Measurements from ENCODE around the gene KCNJ9.
"Not testable (repeated sequence)": the region's sequence is repeated elsewhere in the genome, so short reads cannot be mapped to it uniquely, and the experiment has no call there.

The KCNJ9 gene

GRCh38 chr1:160047111-160047991 lies 34.0 kb upstream of the KCNJ9 start:
- H3K4me3 ChIP-seq (ENCODE audit: low read depth, low read length), result no peak overlapping the region
- no peak for DNase-seq (ENCODE audit: low read depth)
- no peak for TF ChIP-seq MAX (IDR thresholded peaks at IDR 0.05; ENCODE audit: low read depth, low read length)
- TF ChIP-seq MYC (IDR thresholded peaks at IDR 0.05; ENCODE audit: low read depth, low read length), result no peak
- no peak for TF ChIP-seq POLR2A (IDR thresholded peaks at IDR 0.05; ENCODE audit: extremely low read depth, insufficient read length)

- TF ChIP-seq MYC (IDR thresholded peaks at IDR 0.05; ENCODE audit: low read depth, low read length), result no peak
- no peak for TF ChIP-seq CTCF (IDR thresholded peaks at IDR 0.05; ENCODE audit: low read depth, low read length)
- TF ChIP-seq POLR2A (IDR thresholded peaks at IDR 0.05; ENCODE audit: extremely low read depth, insufficient read length), result no peak
- no peak for TF ChIP-seq MAX (IDR thresholded peaks at IDR 0.05; ENCODE audit: low read depth, low read length)
- no peak overlapping the region for H3K4me3 ChIP-seq (ENCODE audit: low read depth, low read length)
These were observed 33.0 kb upstream of the KCNJ9 start for GRCh38 chr1:160048335-160048734.

GRCh38 chr1:160049101-160049500 lies 32.2 kb upstream of the KCNJ9 start:
- H3K4me3 ChIP-seq (ENCODE audit: low read depth, low read length), result no peak overlapping the region
- TF ChIP-seq MAX (IDR thresholded peaks at IDR 0.05; ENCODE audit: low read depth, low read length) (no peak), MYC (IDR thresholded peaks at IDR 0.05; ENCODE audit: low read depth, low read length) (no peak), POLR2A (IDR thresholded peaks at IDR 0.05; ENCODE audit: extremely low read depth, insufficient read length) (no peak), CTCF (IDR thresholded peaks at IDR 0.05; ENCODE audit: low read depth, low read length) (no peak)
- DNase-seq (ENCODE audit: low read depth), result no peak

More at GRCh38 chr1:160048335-160048734, 33.0 kb upstream of the KCNJ9 start:
- DNase-seq (ENCODE audit: low read depth), result no peak

GRCh38 chr1:160050182-160050581 lies 31.2 kb upstream of the KCNJ9 start:
- H3K4me3 ChIP-seq (ENCODE audit: low read depth, low read length); DNase-seq (ENCODE audit: low read depth): not testable (repeated sequence)

- TF ChIP-seq MYC (IDR thresholded peaks at IDR 0.05; ENCODE audit: low read depth, low read length) (no peak), MAX (IDR thresholded peaks at IDR 0.05; ENCODE audit: low read depth, low read length) (no peak), POLR2A (IDR thresholded peaks at IDR 0.05; ENCODE audit: extremely low read depth, insufficient read length) (no peak), CTCF (IDR thresholded peaks at IDR 0.05; ENCODE audit: low read depth, low read length) (no peak)
- no peak for DNase-seq (ENCODE audit: low read depth)
- H3K4me3 ChIP-seq (ENCODE audit: low read depth, low read length), result no peak overlapping the region
These were observed 30.7 kb upstream of the KCNJ9 start for GRCh38 chr1:160050619-160051018.

GRCh38 chr1:160052936-160053335 lies 28.4 kb upstream of the KCNJ9 start:
- TF ChIP-seq MYC (IDR thresholded peaks at IDR 0.05; ENCODE audit: low read depth, low read length) (no peak), CTCF (IDR thresholded peaks at IDR 0.05; ENCODE audit: low read depth, low read length) (no peak), MAX (IDR thresholded peaks at IDR 0.05; ENCODE audit: low read depth, low read length) (no peak), POLR2A (IDR thresholded peaks at IDR 0.05; ENCODE audit: extremely low read depth, insufficient read length) (no peak)
- no peak for DNase-seq (ENCODE audit: low read depth)
- H3K4me3 ChIP-seq (ENCODE audit: low read depth, low read length), result no peak overlapping the region

Data from NB4 (cell line).